ENCODE data around the gene TMTC2. TPM values are rescaled to one million over a fixed set of nuclear protein-coding genes. Genes with fewer than 3 reads are reported as not detected.

Gene TMTC2
- total and polyA plus RNA-seq, 2 donors (not counting 3 experiments of a cell fraction or from before 2014, with no cell fraction given), result 4.1 to 7.8 TPM

DNA sequence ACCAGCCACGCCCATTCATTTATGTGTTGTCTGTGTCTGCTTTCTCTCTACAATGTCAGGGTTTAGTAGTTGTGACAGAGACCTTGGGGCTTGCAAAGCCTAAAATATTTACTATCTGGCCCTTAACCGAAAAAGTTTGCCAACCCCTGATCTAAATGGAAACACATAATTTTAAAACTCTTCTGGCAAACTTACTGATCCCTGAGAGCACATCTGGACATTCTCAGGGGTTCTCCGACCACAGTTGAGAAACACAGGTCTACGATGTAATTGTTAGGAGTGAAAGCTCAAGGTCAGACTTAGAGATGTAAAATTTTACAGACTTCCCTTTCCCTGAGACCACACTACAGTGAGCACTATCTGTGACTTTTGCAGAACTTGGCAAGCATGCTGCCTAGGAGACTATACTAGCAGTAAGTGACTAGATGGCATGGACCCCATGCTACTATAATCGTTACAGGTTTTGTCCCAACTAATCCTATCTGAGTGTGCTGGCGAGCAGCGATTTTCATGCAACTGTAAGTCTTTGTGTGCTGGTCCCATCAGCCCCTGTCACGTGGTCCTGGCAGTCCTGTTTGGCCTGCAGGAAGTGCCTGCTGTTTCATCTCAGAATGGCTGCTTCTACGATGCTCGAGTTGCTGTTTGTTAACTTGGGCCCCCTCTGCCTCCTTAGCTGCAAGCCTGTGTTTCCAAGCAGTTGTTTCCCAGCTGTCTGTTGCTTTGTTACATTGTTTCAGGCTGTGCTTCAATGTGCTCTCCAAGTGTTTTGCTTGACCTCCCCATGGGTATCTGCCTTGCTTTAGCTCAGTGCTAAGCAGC is 21.6 kb downstream of the TMTC2 start:
- Histone ChIP-seq H3K9me1 (replicated peaks; ENCODE audit: control insufficient read depth, extremely low read depth, insufficient read depth, low read length) (no peaks in the 10 kb centered on the region), H3K79me2 (ENCODE audit: control insufficient read depth, insufficient read depth, low read length) (no peaks in the 10 kb centered on the region), H4K20me1 (replicated peaks; ENCODE audit: control insufficient read depth, extremely low read depth, insufficient read depth, low read length) (no peaks in the 10 kb centered on the region), H3K27ac (ENCODE audit: insufficient read depth, low read depth, low read length) (no peak overlapping the region), H2AFZ (ENCODE audit: low read depth, low read length) (no peak overlapping the region), H3K4me1 (ENCODE audit: control insufficient read depth, extremely low read depth, insufficient read depth, low read length) (no peaks in the 10 kb centered on the region), H3K9ac (replicated peaks; ENCODE audit: extremely low read depth, insufficient read depth, low read length) (no peak overlapping the region), H3K9me3 (replicated peaks; ENCODE audit: control insufficient read depth, insufficient read depth, low read length) (no peaks in the 10 kb centered on the region), H3K27me3 (ENCODE audit: control insufficient read depth in 2 of 2, insufficient read depth in 2 of 2, low read length in 2 of 2) (no peaks in the 10 kb centered on the region), H3K4me2 (ENCODE audit: insufficient read depth, low read length) (no peak overlapping the region), H3K4me3 (replicated peaks in 1 of 3; ENCODE audit: insufficient read depth in 1 of 3, low read depth in 1 of 3, low read length in 3 of 3) (no peak overlapping the region), H3K36me3 (ENCODE audit: control insufficient read depth in 2 of 2, extremely low read depth in 1 of 2, insufficient read depth in 2 of 2, low read length in 2 of 2) (no peaks in the 10 kb centered on the region)
- no TSS peak for BruUV-seq (replicated peaks)
- no peak for TF ChIP-seq JUN (IDR thresholded peaks at IDR 0.05; ENCODE audit: borderline replicate concordance, insufficient read depth, insufficient read length, low read depth)
- no peak for TF ChIP-seq CTCF (IDR thresholded peaks at IDR 0.05; ENCODE audit: extremely low read depth in 1 of 2, insufficient read depth in 1 of 2, low read depth in 1 of 2, low read length in 2 of 2)
- no peak for TF ChIP-seq POLR2A (IDR thresholded peaks at IDR 0.05; ENCODE audit: low read depth, low read length)
- no peak for TF ChIP-seq EZH2 (IDR thresholded peaks at IDR 0.05; ENCODE audit: borderline replicate concordance, low read depth, low read length, severe bottlenecking)
- no peak for TF ChIP-seq MYC (IDR thresholded peaks at IDR 0.05; ENCODE audit: low read depth, low read length)
- TF ChIP-seq, protein P1, sequence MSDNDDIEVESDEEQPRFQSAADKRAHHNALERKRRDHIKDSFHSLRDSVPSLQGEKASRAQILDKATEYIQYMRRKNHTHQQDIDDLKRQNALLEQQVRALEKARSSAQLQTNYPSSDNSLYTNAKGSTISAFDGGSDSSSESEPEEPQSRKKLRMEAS (IDR thresholded peaks at IDR 0.05; ENCODE audit: insufficient read depth, insufficient read length), result no peak
- TF ChIP-seq GATA2 (IDR thresholded peaks at IDR 0.05; ENCODE audit: insufficient read depth, insufficient read length, low read depth, low read length), result no peak
- TF ChIP-seq FOS (IDR thresholded peaks at IDR 0.05; ENCODE audit: borderline replicate concordance, insufficient read depth, low read length), result no peak
- no peak for TF ChIP-seq POLR2AphosphoS5 (IDR thresholded peaks at IDR 0.05; ENCODE audit: insufficient read depth, low read depth, low read length)
- dilution Hi-C loops (cut with MboI; ENCODE audit: extremely low pct_ligation_motif_present, low sequenced_read_pairs) (no loop called here), intact Hi-C loops (cut with micrococcal nuclease) (no loop called here)
- FAIRE-seq (no peak), DNase-seq (ENCODE audit: low read depth, low spot score) (no peak)
- POLR2A ChIA-PET, result no interaction called here
- CTCF ChIA-PET, result interaction anchor here (1.4 kb wide), 1 partner anchor 17 kb away, joined by 3 read pairs; no protein-coding TSS in a partner anchor
